AG04450 (cell line): Measurements from ENCODE around the gene RALGAPA1. TPM values are rescaled to one million over a fixed set of nuclear protein-coding genes. Genes with fewer than 3 reads are reported as not detected.

Experiments used
- CTCF ChIA-PET: fragments of 300-600, 350-600 bp; formaldehyde crosslinking; extraction: SDS; loops from one replicate; lab custom pipeline; 2022; ENCODE audit warnings: antibody characterized with exemption, inconsistent platforms; lab: Charles Lee
- POLR2A ChIA-PET: fragments of 350-600 bp; formaldehyde crosslinking; extraction: SDS; loops from one replicate; lab custom pipeline; 2021; ENCODE audit warnings: antibody characterized with exemption, inconsistent platforms; lab: Yijun Ruan, JAX
- DNase-seq: peaks from one replicate; pipeline ENCODE4 v3.0.0-alpha.2; 2011; ENCODE audit warnings: low read depth, low spot score
- H3K27ac ChIP-seq: one replicate; pipeline ENCODE4 v1.5.1; 2012; ENCODE audit warnings: low read depth, low read length, control low read depth
- H3K27me3 ChIP-seq: one replicate; pipeline ENCODE4 v1.6.0; 2012; ENCODE audit warnings: low read length; ENCODE audit not compliant: control insufficient read depth, insufficient read depth
- H3K4me3 ChIP-seq: 2 replicates; pipeline ENCODE4 v1.5.1; 2011; ENCODE audit warnings: mild to moderate bottlenecking, low read depth, low read length, control low read depth
- H3K9me3 ChIP-seq: 2 replicates; pipeline ENCODE4 v1.5.1; 2012; ENCODE audit warnings: low read length; ENCODE audit not compliant: control insufficient read depth, insufficient read depth
- CTCF ChIP-seq: IDR thresholded peaks from 2 replicates; pipeline ENCODE4 v1.5.1; 2011; ENCODE audit warnings: low read depth, low read length, control low read depth, inconsistent platforms
- polyA plus RNA-seq: library from polyadenylated mRNA; depleted of rRNA; stranded (reverse); fragments of >200 nt; gene quantifications from 2 replicates; pipeline ENCODE4 v1.2.3, GENCODE V29; 2011

RALGAPA1 gene
- polyA plus RNA-seq, 1 experiment = 9.7 TPM

GRCh38 chr14:35761922-35762321, 47.2 kb downstream of the RALGAPA1 start:
- ChIA-PET CTCF (no interaction called here), POLR2A (no interaction called here)
- DNase-seq = no peak
- H3K9me3 ChIP-seq = no peaks in the 10 kb centered on the region
- no peak overlapping the region for H3K4me3 ChIP-seq
- H3K27ac ChIP-seq = no peak overlapping the region
- H3K27me3 ChIP-seq = no peaks in the 10 kb centered on the region
- no peak for TF ChIP-seq CTCF

GRCh38 chr14:35760143-35760542, 49.0 kb downstream of the RALGAPA1 start:
- H3K27me3 ChIP-seq = no peaks in the 10 kb centered on the region
- CTCF ChIA-PET = no interaction called here
- no peak for TF ChIP-seq CTCF
- DNase-seq = no peak
- no peak overlapping the region for H3K27ac ChIP-seq
- H3K4me3 ChIP-seq = no peak overlapping the region
- POLR2A ChIA-PET = no interaction called here
- no peaks in the 10 kb centered on the region for H3K9me3 ChIP-seq

GRCh38 chr14:35758523-35759129, 50.5 kb downstream of the RALGAPA1 start:
- Histone ChIP-seq H3K27ac (no peak overlapping the region), H3K4me3 (no peak overlapping the region), H3K9me3 (no peaks in the 10 kb centered on the region), H3K27me3 (no peaks in the 10 kb centered on the region)
- TF ChIP-seq CTCF = no peak
- CTCF ChIA-PET = no interaction called here
- no peak for DNase-seq
- POLR2A ChIA-PET = interaction anchor here (0.9 kb wide), 1 partner anchor 11 kb away, joined by 7 read pairs; no protein-coding TSS in a partner anchor

GRCh38 chr14:35754671-35755070, 54.4 kb downstream of the RALGAPA1 start:
- no peaks in the 10 kb centered on the region for H3K9me3 ChIP-seq
- no peak overlapping the region for H3K27ac ChIP-seq
- no peak for DNase-seq
- ChIA-PET POLR2A (no interaction called here), CTCF (interaction anchor here (0.6 kb wide), 1 partner anchor 41 kb away, joined by 5 read pairs; no protein-coding TSS in a partner anchor)
- TF ChIP-seq CTCF = no peak
- no peak overlapping the region for H3K4me3 ChIP-seq
- no peaks in the 10 kb centered on the region for H3K27me3 ChIP-seq

GRCh38 chr14:35752380-35752779, 56.7 kb downstream of the RALGAPA1 start:
- ChIA-PET POLR2A (no interaction called here), CTCF (no interaction called here)
- Histone ChIP-seq H3K27me3 (no peaks in the 10 kb centered on the region), H3K9me3 (no peaks in the 10 kb centered on the region), H3K27ac (no peak overlapping the region), H3K4me3 (no peak overlapping the region)
- TF ChIP-seq CTCF = no peak
- DNase-seq = no peak
